SU-DHL-6 (cell line): ENCODE results near the gene SHKBP1.

Experiments used
- EZH2phosphoT487 ChIP-seq: fragments of 200-600 bp; sonication (generic), shearing (Covaris generic); conservative IDR thresholded peaks from 2 replicates; pipeline ENCODE4 v1.6.1; 2018; ENCODE audit warnings: mild to moderate bottlenecking, antibody characterized with exemption, low read length, moderate library complexity, mixed read lengths
- TF ChIP-seq, protein P1 (sequence below): fragments of 200-600 bp; sonication (generic); IDR thresholded peaks from one replicate; pipeline ENCODE4 v1.5.1; 2017; ENCODE audit warnings: antibody characterized with exemption, mild to moderate bottlenecking, low read length, moderate library complexity; ENCODE audit not compliant: insufficient read depth, poor library complexity, severe bottlenecking

GRCh38 chr19:40550951-40551350 lies 25.7 kb upstream of the SHKBP1 start:
- TF ChIP-seq, protein P1, sequence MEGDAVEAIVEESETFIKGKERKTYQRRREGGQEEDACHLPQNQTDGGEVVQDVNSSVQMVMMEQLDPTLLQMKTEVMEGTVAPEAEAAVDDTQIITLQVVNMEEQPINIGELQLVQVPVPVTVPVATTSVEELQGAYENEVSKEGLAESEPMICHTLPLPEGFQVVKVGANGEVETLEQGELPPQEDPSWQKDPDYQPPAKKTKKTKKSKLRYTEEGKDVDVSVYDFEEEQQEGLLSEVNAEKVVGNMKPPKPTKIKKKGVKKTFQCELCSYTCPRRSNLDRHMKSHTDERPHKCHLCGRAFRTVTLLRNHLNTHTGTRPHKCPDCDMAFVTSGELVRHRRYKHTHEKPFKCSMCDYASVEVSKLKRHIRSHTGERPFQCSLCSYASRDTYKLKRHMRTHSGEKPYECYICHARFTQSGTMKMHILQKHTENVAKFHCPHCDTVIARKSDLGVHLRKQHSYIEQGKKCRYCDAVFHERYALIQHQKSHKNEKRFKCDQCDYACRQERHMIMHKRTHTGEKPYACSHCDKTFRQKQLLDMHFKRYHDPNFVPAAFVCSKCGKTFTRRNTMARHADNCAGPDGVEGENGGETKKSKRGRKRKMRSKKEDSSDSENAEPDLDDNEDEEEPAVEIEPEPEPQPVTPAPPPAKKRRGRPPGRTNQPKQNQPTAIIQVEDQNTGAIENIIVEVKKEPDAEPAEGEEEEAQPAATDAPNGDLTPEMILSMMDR, result no peak
- no peak for TF ChIP-seq EZH2phosphoT487
